HEK293 (cell line): ENCODE results near the gene NR2F2.
"Not testable (repeated sequence)": the region's sequence is repeated elsewhere in the genome, so short reads cannot be mapped to it uniquely, and the experiment has no call there.

ENCODE experiments used
- CTCF ChIA-PET: fragments of 350-600 bp; formaldehyde crosslinking; extraction: SDS; loops from one replicate; lab custom pipeline; 2021; ENCODE audit warnings: antibody characterized with exemption; lab: Yijun Ruan, JAX
- POLR2A ChIA-PET: fragments of 300-600 bp; formaldehyde crosslinking; extraction: SDS; loops from one replicate; lab custom pipeline; 2020; ENCODE audit warnings: antibody characterized with exemption, inconsistent platforms; lab: Yijun Ruan, JAX
- H3K27ac ChIP-seq: fragments of 200-500 bp; sonication (Bioruptor generic); 2 replicates; pipeline ENCODE4 v1.5.1; 2014; ENCODE audit warnings: low read depth, low read length, control low read depth, inconsistent platforms; ENCODE audit errors: extremely low read depth
- H3K36me3 ChIP-seq, 2 experiments: fragments of 200-500 bp in 1 of 2; sonication (Bioruptor generic) in 1 of 2; 1 replicate in 1 of 2; 2 replicates in 1 of 2; pipeline ENCODE4 v1.5.1; 2014 to 2017; ENCODE audit warnings: inconsistent platforms in 2 of 2, low read length in 2 of 2; ENCODE audit not compliant: control insufficient read depth in 2 of 2, insufficient read depth in 1 of 2
- H3K4me1 ChIP-seq: fragments of 200-500 bp; sonication (Bioruptor generic); 2 replicates; pipeline ENCODE4 v1.5.1; 2014; ENCODE audit warnings: mild to moderate bottlenecking, low read length, inconsistent platforms; ENCODE audit not compliant: control insufficient read depth, insufficient read depth
- H3K4me3 ChIP-seq: 2 replicates; pipeline ENCODE4 v1.5.1; 2011; ENCODE audit warnings: low read depth, mild to moderate bottlenecking, control low read depth, low read length, moderate library complexity
- H3K9me3 ChIP-seq: fragments of 200-500 bp; sonication (Bioruptor generic); 2 replicates; pipeline ENCODE4 v1.5.1; 2014; ENCODE audit warnings: low read depth, low read length, inconsistent platforms; ENCODE audit not compliant: control insufficient read depth, insufficient read depth
- BCL11A ChIP-seq: fragments of 450-650 bp; formaldehyde crosslinking; IDR thresholded peaks from 2 replicates; pipeline ENCODE4 v1.5.1; 2016; ENCODE audit warnings: low read depth, missing biosample characterization, missing genetic modification characterization
- ZBTB10 ChIP-seq: fragments of 450-650 bp; formaldehyde crosslinking; IDR thresholded peaks from 2 replicates; pipeline ENCODE4 v1.5.1; 2016; ENCODE audit warnings: missing biosample characterization, missing genetic modification characterization
- ZBTB8A ChIP-seq: fragments of 450-650 bp; formaldehyde crosslinking; IDR thresholded peaks from 2 replicates; pipeline ENCODE4 v1.5.1; 2016; ENCODE audit warnings: missing biosample characterization, missing genetic modification characterization
- ZNF146 ChIP-seq: fragments of 450-650 bp; formaldehyde crosslinking; IDR thresholded peaks from 2 replicates; pipeline ENCODE4 v1.5.1; 2016; ENCODE audit warnings: missing biosample characterization, missing genetic modification characterization
- ZNF280D ChIP-seq: fragments of 450-650 bp; formaldehyde crosslinking; IDR thresholded peaks from 2 replicates; pipeline ENCODE4 v1.5.1; 2016; ENCODE audit warnings: missing biosample characterization, missing genetic modification characterization
- ZNF548 ChIP-seq: fragments of 450-650 bp; formaldehyde crosslinking; IDR thresholded peaks from 2 replicates; pipeline ENCODE4 v1.5.1; 2016; ENCODE audit warnings: missing biosample characterization, missing genetic modification characterization
- ZNF549 ChIP-seq: fragments of 450-650 bp; IDR thresholded peaks from 2 replicates; pipeline ENCODE4 v1.5.1; 2018; ENCODE audit warnings: missing biosample characterization, missing genetic modification characterization, mild to moderate bottlenecking, inconsistent platforms, moderate library complexity
- ZNF558 ChIP-seq: fragments of 450-650 bp; formaldehyde crosslinking; IDR thresholded peaks from 2 replicates; pipeline ENCODE4 v1.5.1; 2016; ENCODE audit warnings: missing biosample characterization, missing genetic modification characterization
- ZNF664 ChIP-seq: fragments of 450-650 bp; formaldehyde crosslinking; IDR thresholded peaks from 2 replicates; pipeline ENCODE4 v1.5.1; 2016; ENCODE audit warnings: missing biosample characterization, missing genetic modification characterization
- ZSCAN16 ChIP-seq: fragments of 450-650 bp; formaldehyde crosslinking; IDR thresholded peaks from 2 replicates; pipeline ENCODE4 v1.5.1; 2016; ENCODE audit warnings: missing biosample characterization, missing genetic modification characterization
- ZSCAN4 ChIP-seq: fragments of 450-650 bp; formaldehyde crosslinking; IDR thresholded peaks from 2 replicates; pipeline ENCODE4 v1.5.1; 2017; ENCODE audit warnings: missing biosample characterization, missing genetic modification characterization
- TF ChIP-seq, protein P1 (sequence below): fragments of 450-650 bp; formaldehyde crosslinking; IDR thresholded peaks from 2 replicates; pipeline ENCODE4 v1.5.1; 2016; ENCODE audit warnings: missing biosample characterization, missing genetic modification characterization
- TF ChIP-seq, protein P2 (sequence below): fragments of 450-650 bp; formaldehyde crosslinking; IDR thresholded peaks from 2 replicates; pipeline ENCODE4 v1.5.1; 2016; ENCODE audit warnings: missing biosample characterization, missing genetic modification characterization
- TF ChIP-seq, protein P3 (sequence below): fragments of 450-650 bp; formaldehyde crosslinking; IDR thresholded peaks from 2 replicates; pipeline ENCODE4 v1.5.1; 2016; ENCODE audit warnings: missing biosample characterization, missing genetic modification characterization

NR2F2 gene

DNA sequence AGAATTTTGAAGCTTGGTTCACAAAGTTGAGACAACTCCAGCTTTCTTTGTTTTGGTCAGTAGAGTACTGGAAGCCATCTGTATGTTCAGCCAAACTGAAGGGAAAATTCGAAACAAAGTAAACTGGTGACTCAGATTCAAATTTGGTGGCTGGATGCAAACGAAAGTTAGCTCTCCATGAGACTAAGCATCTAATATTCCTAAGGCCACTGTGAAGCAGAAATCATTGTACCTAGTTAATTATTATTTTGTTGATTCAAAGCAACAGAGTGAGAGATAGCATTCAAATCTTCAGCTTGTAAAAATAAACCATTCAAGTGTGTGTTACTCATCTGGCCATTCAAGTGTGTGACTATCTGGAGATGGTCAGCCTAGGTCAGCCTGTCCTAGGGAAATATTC lies 42.1 kb downstream of the NR2F2 start (continued):
- no peak for TF ChIP-seq ZSCAN16
- TF ChIP-seq ZNF146 = no peak
- TF ChIP-seq, all 188 proteins: peak for 0

- ChIA-PET POLR2A (interaction anchor here (1.0 kb wide), 1 partner anchor 13 kb away, joined by 6 read pairs; no protein-coding TSS in a partner anchor), CTCF (interaction anchor here (0.6 kb wide), 1 partner anchor 210 kb away, joined by 3 read pairs; no protein-coding TSS in a partner anchor)
- H3K4me1 ChIP-seq = no peaks in the 10 kb centered on the region
- H3K36me3 ChIP-seq = no peaks in the 10 kb centered on the region
- no peak overlapping the region for H3K27ac ChIP-seq
- no peaks in the 10 kb centered on the region for H3K9me3 ChIP-seq
- TF ChIP-seq ZSCAN4 (tag by site-specific recombination) (no peak), ZNF549 (tag by site-specific recombination) (no peak), ZNF548 (no peak), ZBTB10 (tag by site-specific recombination) (no peak), BCL11A (tag by site-specific recombination) (no peak), ZNF664 (no peak), ZNF558 (no peak), ZBTB8A (no peak)
- TF ChIP-seq, protein P1, sequence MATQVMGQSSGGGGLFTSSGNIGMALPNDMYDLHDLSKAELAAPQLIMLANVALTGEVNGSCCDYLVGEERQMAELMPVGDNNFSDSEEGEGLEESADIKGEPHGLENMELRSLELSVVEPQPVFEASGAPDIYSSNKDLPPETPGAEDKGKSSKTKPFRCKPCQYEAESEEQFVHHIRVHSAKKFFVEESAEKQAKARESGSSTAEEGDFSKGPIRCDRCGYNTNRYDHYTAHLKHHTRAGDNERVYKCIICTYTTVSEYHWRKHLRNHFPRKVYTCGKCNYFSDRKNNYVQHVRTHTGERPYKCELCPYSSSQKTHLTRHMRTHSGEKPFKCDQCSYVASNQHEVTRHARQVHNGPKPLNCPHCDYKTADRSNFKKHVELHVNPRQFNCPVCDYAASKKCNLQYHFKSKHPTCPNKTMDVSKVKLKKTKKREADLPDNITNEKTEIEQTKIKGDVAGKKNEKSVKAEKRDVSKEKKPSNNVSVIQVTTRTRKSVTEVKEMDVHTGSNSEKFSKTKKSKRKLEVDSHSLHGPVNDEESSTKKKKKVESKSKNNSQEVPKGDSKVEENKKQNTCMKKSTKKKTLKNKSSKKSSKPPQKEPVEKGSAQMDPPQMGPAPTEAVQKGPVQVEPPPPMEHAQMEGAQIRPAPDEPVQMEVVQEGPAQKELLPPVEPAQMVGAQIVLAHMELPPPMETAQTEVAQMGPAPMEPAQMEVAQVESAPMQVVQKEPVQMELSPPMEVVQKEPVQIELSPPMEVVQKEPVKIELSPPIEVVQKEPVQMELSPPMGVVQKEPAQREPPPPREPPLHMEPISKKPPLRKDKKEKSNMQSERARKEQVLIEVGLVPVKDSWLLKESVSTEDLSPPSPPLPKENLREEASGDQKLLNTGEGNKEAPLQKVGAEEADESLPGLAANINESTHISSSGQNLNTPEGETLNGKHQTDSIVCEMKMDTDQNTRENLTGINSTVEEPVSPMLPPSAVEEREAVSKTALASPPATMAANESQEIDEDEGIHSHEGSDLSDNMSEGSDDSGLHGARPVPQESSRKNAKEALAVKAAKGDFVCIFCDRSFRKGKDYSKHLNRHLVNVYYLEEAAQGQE (tag by site-specific recombination) = no peak
- TF ChIP-seq, protein P2, sequence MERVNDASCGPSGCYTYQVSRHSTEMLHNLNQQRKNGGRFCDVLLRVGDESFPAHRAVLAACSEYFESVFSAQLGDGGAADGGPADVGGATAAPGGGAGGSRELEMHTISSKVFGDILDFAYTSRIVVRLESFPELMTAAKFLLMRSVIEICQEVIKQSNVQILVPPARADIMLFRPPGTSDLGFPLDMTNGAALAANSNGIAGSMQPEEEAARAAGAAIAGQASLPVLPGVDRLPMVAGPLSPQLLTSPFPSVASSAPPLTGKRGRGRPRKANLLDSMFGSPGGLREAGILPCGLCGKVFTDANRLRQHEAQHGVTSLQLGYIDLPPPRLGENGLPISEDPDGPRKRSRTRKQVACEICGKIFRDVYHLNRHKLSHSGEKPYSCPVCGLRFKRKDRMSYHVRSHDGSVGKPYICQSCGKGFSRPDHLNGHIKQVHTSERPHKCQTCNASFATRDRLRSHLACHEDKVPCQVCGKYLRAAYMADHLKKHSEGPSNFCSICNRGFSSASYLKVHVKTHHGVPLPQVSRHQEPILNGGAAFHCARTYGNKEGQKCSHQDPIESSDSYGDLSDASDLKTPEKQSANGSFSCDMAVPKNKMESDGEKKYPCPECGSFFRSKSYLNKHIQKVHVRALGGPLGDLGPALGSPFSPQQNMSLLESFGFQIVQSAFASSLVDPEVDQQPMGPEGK (tag by site-specific recombination) = no peak
- no peak overlapping the region for H3K4me3 ChIP-seq
Observed at GRCh38 chr15:96374499-96374898, 44.0 kb downstream of the NR2F2 start.

- H3K4me1 ChIP-seq, H3K27ac ChIP-seq, POLR2A ChIA-PET, H3K9me3 ChIP-seq, H3K4me3 ChIP-seq, CTCF ChIA-PET, H3K36me3 ChIP-seq: not testable (repeated sequence)
- TF ChIP-seq ZNF146 = peak; percentile 94
- TF ChIP-seq, protein P3, sequence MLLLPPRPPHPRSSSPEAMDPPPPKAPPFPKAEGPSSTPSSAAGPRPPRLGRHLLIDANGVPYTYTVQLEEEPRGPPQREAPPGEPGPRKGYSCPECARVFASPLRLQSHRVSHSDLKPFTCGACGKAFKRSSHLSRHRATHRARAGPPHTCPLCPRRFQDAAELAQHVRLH (tag by site-specific recombination) = peak; percentile 88
- TF ChIP-seq ZNF280D (tag by site-specific recombination) = peak; percentile 77; the same call in 1 of the 2 replicates
Observed at GRCh38 chr15:96379592-96379991, 49.1 kb downstream of the NR2F2 start.
